A549 treated with ZK216348 at 1 μM for 4 hours (cell line): Measurements from ENCODE around the gene B4GALT2. TPM values are rescaled to one million over a fixed set of nuclear protein-coding genes. Genes with fewer than 3 reads are reported as not detected.

Experiments
- total RNA-seq: library from RNA; stranded (reverse); fragments of 200-300 nt; extraction: Qiagen RNA extraction; gene quantifications from 5 replicates; pipeline ENCODE4 v1.2.3, GENCODE V29; 2022; ENCODE audit warnings: low read depth

The B4GALT2 gene
- total RNA-seq: 38.5 to 80.4 TPM (median 67.6 TPM) in 5 replicates

DNA sequence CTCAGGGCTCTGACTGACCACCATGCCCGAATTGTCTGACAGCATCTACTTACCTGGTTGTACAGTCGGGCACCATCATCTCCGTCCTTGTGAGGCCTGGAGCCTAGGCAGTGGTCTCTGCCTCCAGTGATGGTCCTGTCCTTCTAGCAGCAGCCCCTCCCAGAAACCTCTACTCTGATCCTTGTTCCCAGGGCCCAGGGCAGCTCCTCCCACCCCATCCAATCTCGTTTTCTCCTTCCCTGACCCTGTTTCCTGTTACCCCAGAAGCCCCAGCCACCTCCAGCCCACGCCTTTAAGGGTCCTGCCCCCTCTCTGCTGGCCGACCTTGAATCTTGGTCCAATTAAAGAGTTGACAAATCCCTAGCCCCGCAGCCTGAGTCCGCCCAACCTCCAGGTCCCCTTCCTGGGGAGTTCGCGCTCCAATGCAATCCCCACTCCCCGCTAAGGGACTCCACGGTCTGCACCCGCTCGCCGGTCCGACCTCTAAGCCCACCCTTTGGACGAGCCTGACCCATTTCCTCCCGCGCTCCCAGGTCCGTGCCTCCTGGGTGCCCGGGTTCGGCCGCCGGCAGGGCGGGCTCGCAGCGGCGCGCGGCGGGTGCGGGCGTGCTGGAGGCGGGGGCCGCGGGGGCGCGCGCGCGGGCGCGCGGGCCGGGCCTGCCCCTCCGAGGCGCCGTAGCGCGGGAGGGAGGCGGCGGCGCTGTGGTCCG, at the start of gene B4GALT2:
B4GALT2 (plus strand) TSS at position 660 of the 710 bp plus-strand sequence. CDS start 1,951 bp downstream, outside the sequence.

DNA sequence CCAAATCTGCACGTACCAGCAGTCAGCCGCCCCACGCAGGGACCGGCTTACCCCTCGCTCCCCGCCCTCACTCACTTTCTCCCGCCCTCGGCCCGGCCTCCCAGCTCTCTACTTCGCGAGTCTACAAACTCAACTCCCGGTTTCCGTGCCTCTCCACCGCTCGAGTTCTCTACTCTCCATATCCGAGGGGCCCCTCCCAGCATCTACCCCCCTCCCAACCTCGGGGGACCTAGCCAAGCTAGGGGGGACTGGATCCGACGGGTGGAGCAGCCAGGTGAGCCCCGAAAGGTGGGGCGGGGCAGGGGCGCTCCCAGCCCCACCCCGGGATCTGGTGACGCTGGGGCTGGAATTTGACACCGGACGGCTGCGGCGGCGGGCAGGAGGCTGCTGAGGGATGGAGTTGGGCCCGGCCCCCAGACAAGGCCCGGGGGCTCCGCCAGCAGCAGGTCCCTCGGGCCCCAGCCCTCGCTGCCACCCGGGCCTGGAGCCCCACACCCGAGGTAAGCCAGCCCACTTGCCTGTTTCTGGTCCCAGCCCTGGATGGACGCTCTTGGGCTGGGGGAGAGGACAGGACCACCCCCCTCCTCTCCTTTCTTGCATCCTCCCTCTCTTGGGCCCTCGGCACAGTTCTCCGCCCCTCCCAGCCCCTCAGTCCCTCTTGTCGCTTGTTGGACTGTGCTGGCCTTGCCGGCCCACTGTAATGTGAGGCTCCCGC, 45.5 kb upstream of the B4GALT2 start, which contains the start of gene ARTN:
ARTN (plus strand) TSS at position 416 of the 715 bp plus-strand sequence. CDS start 1,856 bp downstream, outside the sequence.

DNA sequence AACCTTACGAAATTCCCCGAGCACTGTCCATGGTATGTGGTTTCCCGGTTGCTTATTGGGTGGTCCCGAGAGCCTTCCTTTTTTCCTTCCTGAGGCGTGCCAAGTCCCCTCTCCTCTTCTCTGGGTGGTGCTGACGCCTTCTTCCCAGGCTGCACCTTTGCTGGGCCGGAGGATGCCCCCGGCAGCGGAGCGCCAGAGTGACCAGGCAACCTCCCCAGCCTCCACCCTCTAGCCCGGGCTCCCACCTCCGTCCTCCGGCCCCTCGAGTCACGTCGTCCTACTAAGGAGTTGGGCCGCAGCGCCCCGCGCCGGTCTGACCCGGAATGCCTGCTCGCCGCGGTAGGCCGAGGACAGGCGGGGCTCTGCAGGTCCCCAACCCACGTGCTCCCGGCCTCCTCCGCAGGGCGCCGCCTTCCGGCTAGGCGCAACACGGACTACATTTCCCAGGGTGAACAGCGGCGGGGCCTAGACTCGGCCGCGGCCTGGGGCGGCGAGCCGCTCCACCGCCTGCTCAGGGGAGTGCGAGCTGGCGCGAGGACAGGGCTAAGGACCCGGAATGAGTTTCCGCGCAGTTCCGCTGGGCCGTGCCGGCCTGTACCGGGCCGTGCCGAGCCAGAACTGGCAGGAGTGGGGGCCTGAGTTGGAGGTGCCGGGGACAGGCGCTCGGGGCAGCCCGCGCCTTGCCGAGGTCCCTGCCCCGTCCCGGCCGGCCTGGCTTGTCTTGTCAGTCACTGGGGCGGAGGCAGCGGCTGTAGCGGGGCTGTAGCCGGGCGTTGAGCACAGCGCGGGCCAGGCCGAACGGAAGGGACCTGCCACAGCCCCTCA, 32.6 kb upstream of the B4GALT2 start, which contains the start of gene IPO13:
IPO13 (plus strand) TSS at position 715 of the 825 bp plus-strand sequence. CDS start 651 bp downstream, outside the sequence.

GRCh38 chr1:43969746-43970466, 9.1 kb upstream of the B4GALT2 start, which contains the start of gene DPH2:
Gene DPH2 (plus strand): TSS chr1:43970010. CDS start chr1:43970176, 166 bp downstream.

DNA sequence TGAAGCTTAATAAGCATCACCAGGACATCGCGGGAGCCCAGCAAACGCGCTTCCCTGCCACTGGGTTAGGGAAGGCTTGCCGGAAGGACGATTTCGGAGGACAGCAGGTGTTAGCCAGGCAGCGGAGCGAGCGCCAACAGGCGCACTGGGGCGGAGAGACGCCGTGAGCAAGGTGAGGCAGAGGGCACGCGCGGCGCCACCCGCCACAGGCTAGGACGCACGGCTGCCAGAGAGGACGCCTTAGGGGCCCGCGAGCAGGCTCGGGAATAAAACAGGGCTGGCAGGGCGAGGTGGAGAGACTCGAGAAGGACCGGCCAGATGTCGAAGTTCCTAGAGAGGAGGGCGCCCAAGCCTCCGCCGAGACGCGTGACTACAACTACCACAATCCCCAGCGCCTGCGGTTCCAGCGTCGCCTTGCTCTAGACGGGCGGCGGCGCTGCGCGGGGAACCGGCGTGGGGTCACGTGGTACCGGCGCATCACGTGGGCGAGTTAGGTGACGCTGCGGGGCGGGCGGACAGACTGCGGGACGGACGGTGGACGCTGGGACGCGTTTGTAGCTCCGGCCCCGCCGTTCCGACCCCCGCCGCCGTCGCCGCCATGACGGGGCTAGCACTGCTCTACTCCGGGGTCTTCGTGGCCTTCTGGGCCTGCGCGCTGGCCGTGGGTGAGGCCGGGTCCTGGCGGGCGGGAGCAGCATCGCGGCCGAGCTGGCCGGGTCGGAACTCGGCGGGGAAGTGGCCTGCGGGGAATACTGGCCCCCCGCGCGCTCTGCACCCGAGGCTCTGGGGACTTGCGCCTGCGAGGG, 4.4 kb upstream of the B4GALT2 start, which contains the start of gene ATP6V0B:
ATP6V0B (plus strand) TSS at position 518 of the 806 bp plus-strand sequence; CDS start at position 599, 81 bp downstream.

GRCh38 chr1:43991476-43992231, 12.6 kb downstream of the B4GALT2 start, which contains the start of gene CCDC24:
Gene CCDC24 (plus strand): TSS chr1:43991599. CDS start chr1:43991879, 280 bp downstream.

DNA sequence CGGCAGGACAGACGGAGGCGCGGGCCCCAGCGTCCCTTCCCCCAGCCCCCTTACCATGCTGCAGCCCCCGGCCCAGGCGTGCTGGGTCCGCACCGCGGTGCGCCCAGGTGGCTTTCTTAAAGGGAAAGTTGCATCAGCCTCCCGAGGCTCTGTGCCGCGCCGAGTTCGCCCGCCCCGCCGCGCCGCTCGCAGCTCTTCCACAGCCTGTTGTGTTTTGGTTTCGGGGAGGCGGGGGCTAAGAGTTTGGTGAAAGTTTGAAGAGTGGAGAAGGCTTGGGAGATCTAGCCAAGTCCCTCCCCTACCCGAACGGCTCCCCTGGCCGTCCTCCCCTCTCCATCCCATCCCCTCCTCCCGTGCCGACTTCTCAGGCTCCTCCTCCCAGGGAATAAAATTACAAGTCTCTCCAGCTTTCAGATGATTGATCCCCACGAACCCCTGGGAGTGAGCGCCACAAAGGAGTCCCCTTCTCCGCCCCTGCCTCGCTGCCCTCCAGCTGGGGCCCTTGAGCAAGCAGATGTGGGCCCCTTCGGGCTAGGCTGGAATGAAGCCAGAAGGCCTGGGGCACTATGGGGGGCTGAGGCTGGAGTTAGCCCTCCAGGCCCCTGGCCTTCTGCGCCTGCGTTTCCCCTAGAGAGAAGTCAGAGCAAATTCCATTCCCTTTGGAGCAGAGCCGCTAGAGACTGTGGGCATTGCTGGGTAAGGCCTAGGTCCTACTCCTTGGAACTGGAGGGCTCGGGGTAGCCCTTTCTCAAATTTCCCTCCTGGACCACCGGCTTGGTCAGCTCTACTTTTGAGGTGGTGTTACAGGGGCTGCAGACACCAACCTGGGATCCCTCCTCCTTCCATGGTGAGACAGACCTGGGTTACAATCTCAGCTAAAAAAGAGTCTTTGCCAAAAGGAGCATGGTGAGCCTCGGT, 52.5 kb downstream of the B4GALT2 start, which contains the start of gene SLC6A9:
SLC6A9 (minus strand) TSS at position 211 of the 918 bp plus-strand sequence. CDS start 7,185 bp downstream, outside the sequence.

Other genes starting within 250 kb of the B4GALT2 start
- 0.08 to 0.52 TPM (median 0.30 TPM) in 4 of 5 replicates, not detected in the other for gene ARTN, start 45.4 kb upstream of the B4GALT2 start, total RNA-seq
- 10.5 to 17.5 TPM (median 17.0 TPM) in 5 replicates for gene IPO13, start 32.3 kb upstream of the B4GALT2 start, total RNA-seq
- gene DPH2, start 9.2 kb upstream of the B4GALT2 start, total RNA-seq: 31.3 to 44.9 TPM (median 37.6 TPM) in 5 replicates
- 69.1 to 161 TPM (median 145 TPM) in 5 replicates for gene ATP6V0B, start 4.2 kb upstream of the B4GALT2 start, total RNA-seq
- gene CCDC24, start 12.4 kb downstream of the B4GALT2 start, total RNA-seq: 6.3 to 9.9 TPM (median 7.6 TPM) in 5 replicates
- gene SLC6A9, start 52.3 kb downstream of the B4GALT2 start, total RNA-seq: 9.0 to 21.2 TPM (median 16.9 TPM) in 5 replicates
- gene KLF17, start 139.6 kb downstream of the B4GALT2 start, total RNA-seq: 0.27 to 0.62 TPM (median 0.52 TPM) in 5 replicates
- gene KLF18, start 162.4 kb downstream of the B4GALT2 start, total RNA-seq: 0.05 TPM in 1 of 5 replicates, not detected in the others
- gene DMAP1, start 234.3 kb downstream of the B4GALT2 start, total RNA-seq: 19.2 to 21.9 TPM (median 20.3 TPM) in 5 replicates